NB4 (cell line): ENCODE data around the gene CTXND1.

Experiments used
- MYC ChIP-seq: IDR thresholded peaks from 2 replicates; pipeline ENCODE4 v1.6.1; 2011; ENCODE audit warnings: low read depth, low read length
- POLR2A ChIP-seq: IDR thresholded peaks from 2 replicates; pipeline ENCODE4 v1.6.1; 2011; ENCODE audit warnings: mild to moderate bottlenecking; ENCODE audit not compliant: insufficient read length; ENCODE audit errors: extremely low read depth
- TF ChIP-seq, protein P1 (sequence below): IDR thresholded peaks from one replicate; pipeline ENCODE4 v1.5.1; 2012; ENCODE audit warnings: low read depth, low read length
- TF ChIP-seq, protein P2 (sequence below): IDR thresholded peaks from 2 replicates; pipeline ENCODE4 v1.6.1; 2011; ENCODE audit warnings: low read depth, low read length

- TF ChIP-seq, protein P1, sequence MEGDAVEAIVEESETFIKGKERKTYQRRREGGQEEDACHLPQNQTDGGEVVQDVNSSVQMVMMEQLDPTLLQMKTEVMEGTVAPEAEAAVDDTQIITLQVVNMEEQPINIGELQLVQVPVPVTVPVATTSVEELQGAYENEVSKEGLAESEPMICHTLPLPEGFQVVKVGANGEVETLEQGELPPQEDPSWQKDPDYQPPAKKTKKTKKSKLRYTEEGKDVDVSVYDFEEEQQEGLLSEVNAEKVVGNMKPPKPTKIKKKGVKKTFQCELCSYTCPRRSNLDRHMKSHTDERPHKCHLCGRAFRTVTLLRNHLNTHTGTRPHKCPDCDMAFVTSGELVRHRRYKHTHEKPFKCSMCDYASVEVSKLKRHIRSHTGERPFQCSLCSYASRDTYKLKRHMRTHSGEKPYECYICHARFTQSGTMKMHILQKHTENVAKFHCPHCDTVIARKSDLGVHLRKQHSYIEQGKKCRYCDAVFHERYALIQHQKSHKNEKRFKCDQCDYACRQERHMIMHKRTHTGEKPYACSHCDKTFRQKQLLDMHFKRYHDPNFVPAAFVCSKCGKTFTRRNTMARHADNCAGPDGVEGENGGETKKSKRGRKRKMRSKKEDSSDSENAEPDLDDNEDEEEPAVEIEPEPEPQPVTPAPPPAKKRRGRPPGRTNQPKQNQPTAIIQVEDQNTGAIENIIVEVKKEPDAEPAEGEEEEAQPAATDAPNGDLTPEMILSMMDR, result no peak
- TF ChIP-seq POLR2A (no peak), MYC (no peak)
- TF ChIP-seq, protein P2, sequence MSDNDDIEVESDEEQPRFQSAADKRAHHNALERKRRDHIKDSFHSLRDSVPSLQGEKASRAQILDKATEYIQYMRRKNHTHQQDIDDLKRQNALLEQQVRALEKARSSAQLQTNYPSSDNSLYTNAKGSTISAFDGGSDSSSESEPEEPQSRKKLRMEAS, result no peak
These were observed 84.1 kb downstream of the CTXND1 start for GRCh38 chr15:80167936-80168335.
